Measurements from ENCODE around the gene COL4A2.

The COL4A2 gene

DNA sequence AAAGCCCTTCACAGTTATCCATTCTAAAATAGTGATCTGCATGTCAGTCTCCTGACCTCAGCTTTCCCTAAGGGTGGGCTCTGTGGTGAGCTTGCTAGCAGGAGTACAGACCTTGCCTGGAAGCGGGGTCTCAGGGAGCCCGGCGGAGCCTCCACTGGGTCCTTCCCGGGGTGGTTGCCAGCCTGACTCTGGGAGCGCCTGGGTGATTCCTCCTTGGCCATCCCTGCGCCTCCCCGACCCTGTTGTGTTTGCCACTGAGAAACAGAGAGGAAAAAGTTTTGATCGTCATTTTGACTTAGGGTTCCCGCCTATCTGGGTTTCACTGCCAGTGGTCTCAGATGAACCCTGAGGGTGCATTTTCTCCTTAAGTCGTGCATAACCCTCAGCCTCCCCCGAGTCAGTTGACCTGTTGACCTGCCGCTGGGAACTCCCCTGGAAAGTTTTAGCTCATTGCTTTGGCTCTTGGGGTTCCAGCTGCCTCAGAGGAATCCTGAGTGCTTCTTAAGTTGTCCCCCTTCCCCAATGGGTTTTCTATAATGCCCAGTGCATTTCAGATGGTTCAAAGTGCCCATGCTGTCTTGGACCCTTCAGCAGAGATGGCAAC lies 136.6 kb downstream of the COL4A2 start:
- H3K36me3 ChIP-seq (ENCODE audit: control insufficient read depth in 2 of 2, insufficient read depth in 1 of 2, low read length in 2 of 2): peaks cover 0 to 22% of the 10 kb centered on the region in 2 experiments; a peak in 1 of 3 replicates
- no peaks in the 10 kb centered on the region for H3K4me1 ChIP-seq (ENCODE audit: control insufficient read depth, insufficient read depth, low read length)
- no peak overlapping the region for H3K27ac ChIP-seq (ENCODE audit: extremely low read depth, low read depth, low read length)
- ChIA-PET CTCF (interaction anchor here (0.7 to 2.0 kb wide), 4 partner anchors 12 to 222 kb away, joined by 3 to 6 read pairs (median 3); no protein-coding TSS in a partner anchor), POLR2A (no interaction called here)
- TF ChIP-seq, protein P1, sequence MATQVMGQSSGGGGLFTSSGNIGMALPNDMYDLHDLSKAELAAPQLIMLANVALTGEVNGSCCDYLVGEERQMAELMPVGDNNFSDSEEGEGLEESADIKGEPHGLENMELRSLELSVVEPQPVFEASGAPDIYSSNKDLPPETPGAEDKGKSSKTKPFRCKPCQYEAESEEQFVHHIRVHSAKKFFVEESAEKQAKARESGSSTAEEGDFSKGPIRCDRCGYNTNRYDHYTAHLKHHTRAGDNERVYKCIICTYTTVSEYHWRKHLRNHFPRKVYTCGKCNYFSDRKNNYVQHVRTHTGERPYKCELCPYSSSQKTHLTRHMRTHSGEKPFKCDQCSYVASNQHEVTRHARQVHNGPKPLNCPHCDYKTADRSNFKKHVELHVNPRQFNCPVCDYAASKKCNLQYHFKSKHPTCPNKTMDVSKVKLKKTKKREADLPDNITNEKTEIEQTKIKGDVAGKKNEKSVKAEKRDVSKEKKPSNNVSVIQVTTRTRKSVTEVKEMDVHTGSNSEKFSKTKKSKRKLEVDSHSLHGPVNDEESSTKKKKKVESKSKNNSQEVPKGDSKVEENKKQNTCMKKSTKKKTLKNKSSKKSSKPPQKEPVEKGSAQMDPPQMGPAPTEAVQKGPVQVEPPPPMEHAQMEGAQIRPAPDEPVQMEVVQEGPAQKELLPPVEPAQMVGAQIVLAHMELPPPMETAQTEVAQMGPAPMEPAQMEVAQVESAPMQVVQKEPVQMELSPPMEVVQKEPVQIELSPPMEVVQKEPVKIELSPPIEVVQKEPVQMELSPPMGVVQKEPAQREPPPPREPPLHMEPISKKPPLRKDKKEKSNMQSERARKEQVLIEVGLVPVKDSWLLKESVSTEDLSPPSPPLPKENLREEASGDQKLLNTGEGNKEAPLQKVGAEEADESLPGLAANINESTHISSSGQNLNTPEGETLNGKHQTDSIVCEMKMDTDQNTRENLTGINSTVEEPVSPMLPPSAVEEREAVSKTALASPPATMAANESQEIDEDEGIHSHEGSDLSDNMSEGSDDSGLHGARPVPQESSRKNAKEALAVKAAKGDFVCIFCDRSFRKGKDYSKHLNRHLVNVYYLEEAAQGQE (tag by site-specific recombination; IDR thresholded peaks at IDR 0.05): no peak
- TF ChIP-seq OVOL3 (tag by site-specific recombination; IDR thresholded peaks at IDR 0.05) (no peak), ZNF658 (tag by site-specific recombination; IDR thresholded peaks at IDR 0.05) (no peak)
- no peak overlapping the region for H3K4me3 ChIP-seq (ENCODE audit: low read depth, low read length)
- no peaks in the 10 kb centered on the region for H3K9me3 ChIP-seq (ENCODE audit: control insufficient read depth, insufficient read depth, low read depth, low read length)

DNA sequence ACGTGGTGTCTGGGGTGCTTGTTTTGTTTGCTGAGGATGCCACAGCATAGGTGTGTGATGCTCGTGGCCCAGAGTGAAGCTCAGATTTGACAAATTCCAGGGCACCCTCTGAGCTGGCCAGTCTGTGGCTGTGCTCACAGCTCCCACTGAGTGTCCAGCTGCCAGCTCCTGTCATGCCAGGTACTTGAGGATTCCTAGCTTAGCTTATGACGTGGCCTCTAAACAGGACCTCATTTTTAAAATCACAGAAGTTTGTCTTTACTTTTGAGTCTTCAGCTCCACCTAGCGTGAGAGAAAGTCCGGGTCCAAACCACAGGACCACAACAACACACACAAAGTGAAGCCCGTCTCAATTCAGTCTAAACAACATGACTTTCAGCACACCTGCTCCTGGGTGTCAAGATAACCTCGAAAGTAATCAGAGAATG lies 137.2 kb downstream of the COL4A2 start:
- TF ChIP-seq ZNF426 (tag by site-specific recombination; IDR thresholded peaks at IDR 0.05): no peak
- POLR2A ChIA-PET: no interaction called here
- CTCF ChIA-PET: interaction anchor here (0.7 to 2.0 kb wide), 4 partner anchors 12 to 222 kb away, joined by 3 to 6 read pairs (median 3); no protein-coding TSS in a partner anchor
- H3K27ac ChIP-seq (ENCODE audit: extremely low read depth, low read depth, low read length): no peak overlapping the region
- peaks cover 0 to 22% of the 10 kb centered on the region in 2 experiments; a peak in 1 of 3 replicates for H3K36me3 ChIP-seq (ENCODE audit: control insufficient read depth in 2 of 2, insufficient read depth in 1 of 2, low read length in 2 of 2)
- no peak overlapping the region for H3K4me3 ChIP-seq (ENCODE audit: low read depth, low read length)
- no peaks in the 10 kb centered on the region for H3K9me3 ChIP-seq (ENCODE audit: control insufficient read depth, insufficient read depth, low read depth, low read length)
- H3K4me1 ChIP-seq (ENCODE audit: control insufficient read depth, insufficient read depth, low read length): no peaks in the 10 kb centered on the region

DNA sequence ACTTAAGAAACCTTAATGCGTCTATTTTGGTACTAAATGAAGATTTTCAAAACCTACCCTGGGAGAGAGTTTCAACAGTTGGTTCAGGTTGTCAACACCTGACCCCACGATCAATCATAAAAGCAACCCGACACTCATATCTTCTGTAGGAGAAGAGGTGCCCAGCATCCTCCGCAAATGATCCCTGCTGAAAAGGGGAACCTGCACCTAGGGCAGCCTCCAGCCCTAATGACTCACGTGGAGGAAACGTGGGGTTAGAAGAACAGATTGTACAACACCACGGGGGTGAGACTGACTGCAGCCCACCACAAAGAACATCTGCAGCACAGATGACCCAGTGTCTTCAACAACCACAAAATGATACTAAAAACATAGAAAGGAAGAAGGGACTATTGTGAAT lies 138.1 kb downstream of the COL4A2 start:
- CTCF ChIA-PET: interaction anchor here (2.0 kb wide), 1 partner anchor 11 kb away, joined by 6 read pairs; no protein-coding TSS in a partner anchor
- no peaks in the 10 kb centered on the region for H3K4me1 ChIP-seq (ENCODE audit: control insufficient read depth, insufficient read depth, low read length)
- no peaks in the 10 kb centered on the region for H3K9me3 ChIP-seq (ENCODE audit: control insufficient read depth, insufficient read depth, low read depth, low read length)
- no peak overlapping the region for H3K4me3 ChIP-seq (ENCODE audit: low read depth, low read length)
- TF ChIP-seq ZNF37A (tag by site-specific recombination; IDR thresholded peaks at IDR 0.05) (no peak), ZNF426 (tag by site-specific recombination; IDR thresholded peaks at IDR 0.05) (no peak), ZNF266 (tag by site-specific recombination; IDR thresholded peaks at IDR 0.05; ENCODE audit: low read depth) (no peak), ZNF274 (IDR thresholded peaks at IDR 0.05; ENCODE audit: low read length) (no peak), ZNF274 (tag by site-specific recombination; IDR thresholded peaks at IDR 0.05; ENCODE audit: borderline replicate concordance) (no peak), ZNF664 (tag by site-specific recombination; IDR thresholded peaks at IDR 0.05) (no peak), ZNF791 (tag by site-specific recombination; IDR thresholded peaks at IDR 0.05) (no peak), ZNF394 (tag by site-specific recombination; IDR thresholded peaks at IDR 0.05; ENCODE audit: borderline replicate concordance) (no peak), ZNF596 (tag by site-specific recombination; IDR thresholded peaks at IDR 0.05) (no peak), ZNF114 (tag by site-specific recombination; IDR thresholded peaks at IDR 0.05) (no peak), YY2 (tag by site-specific recombination; IDR thresholded peaks at IDR 0.05) (no peak), ZNF335 (tag by site-specific recombination; conservative IDR thresholded peaks at IDR 0.05) (no peak)
- TF ChIP-seq, protein P1 (tag by site-specific recombination; IDR thresholded peaks at IDR 0.05): no peak
- no peak overlapping the region for H3K27ac ChIP-seq (ENCODE audit: extremely low read depth, low read depth, low read length)
- peaks cover 0 to 19% of the 10 kb centered on the region in 2 experiments; a peak in 1 of 3 replicates for H3K36me3 ChIP-seq (ENCODE audit: control insufficient read depth in 2 of 2, insufficient read depth in 1 of 2, low read length in 2 of 2)
- POLR2A ChIA-PET: no interaction called here
